DMS 273 treated with DMSO at 0.1 percent for 48 hours (cell line): ENCODE results near the gene COL4A1.

Experiments
- DNase-seq: peaks from one replicate; lab custom pipeline; 2025; lab: John Stamatoyannopoulos, UW

Gene COL4A1

GRCh38 chr13:110308656-110309359, 1.9 kb upstream of the COL4A1 start:
- DNase-seq = no peak

DNA sequence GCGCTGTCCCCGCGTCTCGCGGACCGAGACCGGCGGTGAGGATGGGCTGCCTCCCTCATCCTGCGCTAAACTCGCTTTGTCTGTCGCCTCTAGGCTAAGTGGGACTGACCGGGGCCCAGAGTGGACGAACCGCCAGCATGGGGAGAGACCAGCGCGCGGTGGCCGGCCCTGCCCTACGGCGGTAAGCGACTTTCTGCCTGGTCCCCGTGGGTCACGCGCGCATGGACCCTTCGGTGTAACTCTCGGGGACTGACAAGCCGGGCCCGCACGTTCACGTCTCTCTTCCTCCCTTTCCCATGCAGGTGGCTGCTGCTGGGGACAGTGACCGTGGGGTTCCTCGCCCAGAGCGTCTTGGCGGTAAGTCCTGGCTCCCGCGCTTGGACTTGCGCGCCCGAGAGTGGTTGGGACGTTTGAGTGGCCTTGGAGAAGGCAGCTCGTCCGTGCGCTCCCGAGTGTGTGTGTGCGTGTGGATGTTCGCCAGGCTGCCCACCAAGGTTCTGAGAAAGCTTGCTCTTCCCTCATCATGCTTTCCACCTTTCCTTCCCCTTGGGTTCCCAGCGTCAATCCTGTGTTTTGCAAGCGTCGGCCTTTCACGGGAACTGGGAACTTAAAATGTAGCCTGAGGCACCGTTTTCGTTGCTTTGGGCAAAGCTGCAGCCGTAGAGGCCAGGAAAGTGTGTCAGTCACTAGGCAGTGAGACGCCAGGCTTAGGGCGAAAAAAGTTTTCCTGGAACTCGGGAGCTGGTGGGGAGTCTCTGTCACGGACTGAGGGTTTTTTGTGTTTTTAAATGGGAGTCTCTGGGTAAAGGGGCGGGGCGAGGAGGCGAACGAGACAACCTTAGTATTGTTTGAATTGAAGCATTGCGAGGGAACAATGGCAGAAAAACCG, 1.1 kb upstream of the COL4A1 start:
- DNase-seq = no peak

DNA sequence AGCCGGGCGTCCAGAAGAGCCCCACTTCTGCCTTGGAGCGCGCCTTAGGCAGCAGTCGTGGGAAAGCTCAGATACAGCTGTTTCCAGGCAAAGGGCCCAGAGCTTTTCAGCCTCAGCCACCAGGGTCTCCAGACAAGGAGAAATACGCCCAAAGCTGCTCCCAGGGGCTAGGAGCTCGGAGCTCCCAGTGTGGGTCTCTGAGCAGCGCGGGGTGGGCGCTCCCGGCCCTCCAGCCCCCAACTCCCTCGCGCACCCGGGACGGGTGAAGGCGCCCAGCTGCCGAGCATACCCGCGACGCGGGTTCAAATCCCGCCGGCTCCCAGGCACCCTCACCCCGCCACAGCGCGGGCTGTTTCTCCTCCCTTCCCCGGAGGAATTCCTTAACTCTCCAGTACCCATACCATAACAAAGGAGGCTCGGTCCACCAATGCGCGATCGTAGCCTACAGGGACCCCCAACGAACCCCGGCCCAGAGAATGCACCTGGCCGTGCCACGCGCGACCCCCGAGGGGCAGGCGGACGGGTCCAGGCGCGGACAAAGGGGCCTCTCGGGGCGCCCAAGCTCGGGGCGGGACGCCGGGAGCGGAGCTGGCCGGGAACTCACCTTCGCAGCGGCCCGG, 507 bp downstream of the COL4A1 start:
- no peak for DNase-seq

DNA sequence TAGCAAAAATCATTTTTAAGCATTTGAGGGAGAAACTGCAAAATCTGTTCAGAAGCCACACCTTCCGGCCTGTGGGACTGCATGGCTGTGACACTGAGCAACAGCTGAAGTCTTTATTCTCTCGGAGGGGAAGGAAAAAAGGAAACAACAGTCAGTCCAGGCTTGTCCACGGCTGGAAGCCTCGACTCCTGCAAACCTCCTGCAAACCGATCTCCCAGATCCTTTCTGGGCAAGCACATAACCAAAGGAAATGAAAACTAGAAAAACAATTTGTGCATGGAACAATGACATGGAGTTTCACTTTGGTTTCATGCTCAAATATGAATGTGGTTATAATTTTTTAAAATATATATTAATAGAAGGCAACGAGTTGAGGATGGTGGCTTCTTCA, 1.0 kb downstream of the COL4A1 start:
- no peak for DNase-seq

- no peak for DNase-seq
Measured at GRCh38 chr13:110305544-110305943, 1.4 kb downstream of the COL4A1 start.

DNA sequence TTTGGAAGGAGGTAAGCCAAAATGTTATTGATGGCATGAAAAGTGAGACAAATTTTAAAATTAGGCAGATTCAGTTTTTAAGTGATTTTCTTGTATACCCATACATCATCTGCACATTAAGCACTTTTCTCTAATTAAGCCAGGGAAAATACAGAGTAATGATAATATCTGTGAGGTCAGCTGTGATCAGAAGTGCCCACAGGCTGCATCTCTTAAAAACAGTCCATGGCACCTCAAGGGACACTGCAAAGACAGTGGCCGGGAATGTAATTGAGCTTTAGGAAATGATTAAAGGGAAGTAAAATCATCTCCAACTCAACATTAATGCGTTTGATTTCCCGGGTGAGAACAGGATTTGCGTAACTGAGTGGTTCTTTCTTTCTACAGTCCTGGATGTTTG, 2.0 kb downstream of the COL4A1 start:
- DNase-seq = no peak

DNA sequence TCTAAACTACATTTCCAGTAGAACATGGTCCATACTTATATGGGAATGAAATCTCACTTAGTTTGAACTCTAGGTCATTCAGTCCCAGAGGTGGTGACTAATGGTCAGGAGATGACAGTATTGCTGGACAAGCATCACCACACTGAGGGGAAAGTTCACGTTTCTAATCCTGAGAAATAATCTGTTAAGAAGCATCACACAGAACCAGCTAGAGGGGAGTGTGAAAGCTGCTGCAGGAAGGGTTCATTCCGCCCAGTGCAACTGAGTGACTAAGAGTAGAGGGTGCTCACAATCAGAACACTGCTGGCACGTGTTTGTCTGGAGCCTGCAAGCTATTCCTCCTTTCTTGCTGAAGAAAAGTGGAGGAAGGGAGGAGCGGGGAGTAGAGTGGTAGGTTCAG, 2.7 kb downstream of the COL4A1 start:
- DNase-seq = no peak

GRCh38 chr13:110303644-110304043, 3.3 kb downstream of the COL4A1 start:
- no peak for DNase-seq

- no peak for DNase-seq
Measured at GRCh38 chr13:110302997-110303396, 4.0 kb downstream of the COL4A1 start.

DNA sequence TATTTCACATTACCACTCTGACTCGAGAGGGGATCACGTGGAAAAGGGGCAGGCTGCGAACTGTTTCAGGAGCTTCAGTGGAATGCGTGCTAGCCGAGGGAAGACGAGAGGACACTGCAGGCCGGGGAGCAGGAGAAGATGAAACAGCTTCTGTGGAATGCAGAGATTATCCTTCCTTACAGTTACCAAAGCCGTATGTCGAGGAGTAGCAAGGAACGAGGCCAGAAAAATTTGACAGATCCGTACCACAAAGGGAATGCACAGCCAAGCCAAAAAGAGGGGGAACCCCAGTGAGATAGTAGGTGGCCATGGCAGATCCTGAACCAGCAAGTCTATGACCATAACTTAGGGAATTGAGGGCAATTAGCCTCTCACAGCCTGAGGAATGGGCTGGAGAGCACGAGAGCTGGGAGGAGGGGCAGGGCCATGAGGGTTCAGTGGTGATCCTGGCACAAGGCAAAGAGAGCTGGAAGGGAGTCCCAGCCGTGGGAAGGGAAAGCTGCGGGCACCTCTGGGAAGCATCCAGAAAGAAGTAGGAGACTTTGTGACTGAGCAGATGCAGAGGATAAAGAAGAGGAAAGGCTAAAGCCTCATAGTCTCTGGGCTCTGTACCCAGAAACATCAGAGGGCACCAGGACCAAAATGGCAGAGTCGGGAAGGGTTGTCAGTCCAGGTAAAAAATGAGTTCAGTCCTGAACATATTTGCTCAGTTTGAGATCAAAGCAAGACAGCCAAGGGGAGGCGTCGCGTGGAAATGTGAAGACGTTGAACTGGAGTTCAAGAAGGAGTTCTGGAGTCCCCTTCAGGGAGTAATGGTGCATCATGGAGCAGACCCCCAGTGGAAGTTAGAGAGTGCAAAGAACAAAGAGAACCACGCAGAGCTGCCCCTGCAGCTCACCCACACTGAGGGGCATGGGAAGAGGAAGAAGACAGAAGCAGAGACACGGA, 5.1 kb downstream of the COL4A1 start:
- no peak for DNase-seq

DNA sequence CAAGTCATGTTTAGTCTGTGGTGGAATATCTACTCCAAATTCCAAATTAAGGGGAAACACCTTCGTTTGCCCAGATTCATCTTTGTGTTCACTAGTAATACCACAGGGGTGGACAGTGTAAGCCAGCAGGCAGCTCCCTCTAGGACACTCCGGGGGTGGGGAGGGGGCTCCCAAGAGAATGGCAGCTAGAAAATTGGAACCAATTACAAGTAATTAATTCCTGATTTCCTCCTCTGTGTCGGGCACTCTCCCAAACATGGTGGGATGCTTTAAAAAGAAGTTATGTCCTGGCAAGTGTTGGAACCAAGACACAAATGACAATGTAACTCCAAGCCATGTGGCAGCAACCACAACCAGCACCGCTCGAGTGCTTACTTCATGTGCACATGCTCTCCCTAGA, 5.9 kb downstream of the COL4A1 start:
- no peak for DNase-seq

GRCh38 chr13:110300090-110300815, 6.7 kb downstream of the COL4A1 start:
- DNase-seq = no peak

- DNase-seq = no peak
Measured at GRCh38 chr13:110299283-110299840, 7.6 kb downstream of the COL4A1 start.

- DNase-seq = no peak
Measured at GRCh38 chr13:110298505-110299282, 8.3 kb downstream of the COL4A1 start.

- no peak for DNase-seq
Measured at GRCh38 chr13:110297766-110298504, 9.0 kb downstream of the COL4A1 start.

DNA sequence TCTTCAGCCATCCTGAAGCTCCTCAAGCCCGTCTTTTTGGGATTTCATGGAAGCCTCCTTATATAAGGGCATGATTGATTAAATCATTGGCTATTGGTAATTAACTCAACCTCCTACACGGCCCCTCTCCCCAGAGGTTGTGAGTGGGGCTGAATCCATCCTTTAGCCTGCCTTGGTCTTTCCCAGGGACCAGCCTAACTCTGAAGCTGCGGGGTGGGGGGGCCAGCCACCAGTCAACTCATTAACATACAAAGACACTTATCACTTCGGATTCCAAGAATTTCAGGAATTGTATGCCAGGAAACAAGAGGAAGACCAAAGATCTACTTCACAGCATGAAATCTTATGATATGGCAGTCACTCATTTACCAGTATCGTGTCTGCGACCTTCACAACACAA, 9.9 kb downstream of the COL4A1 start:
- DNase-seq = no peak

- no peak for DNase-seq
Measured at GRCh38 chr13:110294622-110295021, 12.3 kb downstream of the COL4A1 start.

DNA sequence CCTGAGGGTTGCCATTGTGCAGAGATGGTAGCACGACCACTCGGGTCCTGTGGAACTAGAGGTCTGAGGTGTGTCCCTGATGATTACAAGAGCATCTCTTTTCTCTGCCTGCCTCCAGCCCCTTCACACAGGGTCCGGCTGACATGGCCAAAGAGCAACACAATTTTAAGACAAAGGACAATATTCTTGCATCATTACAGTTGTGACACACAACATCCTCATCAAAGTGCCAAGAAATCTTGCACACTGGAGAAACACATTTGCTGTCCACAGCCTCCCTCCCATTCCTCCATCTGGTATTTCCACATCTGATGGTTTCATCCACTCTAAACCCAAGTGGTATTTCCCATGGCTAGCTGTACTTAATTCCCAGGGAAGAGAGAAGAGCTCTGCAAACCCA, 12.8 kb downstream of the COL4A1 start:
- no peak for DNase-seq

DNA sequence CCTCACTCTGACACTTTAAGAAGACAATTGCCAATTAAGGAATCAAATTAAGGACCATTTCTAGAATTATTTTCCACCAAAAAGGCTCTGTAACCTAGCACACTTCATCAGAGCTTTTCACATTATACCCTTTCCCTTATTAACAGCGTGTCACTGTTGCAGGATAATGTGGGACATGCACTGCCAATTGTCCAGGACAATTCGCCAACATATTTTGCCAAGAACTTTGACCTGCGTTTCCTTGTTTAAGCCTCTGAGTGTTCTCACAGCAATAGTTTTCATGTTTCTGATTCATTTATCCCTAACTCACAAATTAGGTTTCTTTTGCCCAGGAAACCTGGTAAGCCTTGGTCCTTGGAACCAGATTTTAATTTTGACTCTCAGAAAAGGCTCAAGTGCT, 13.3 kb downstream of the COL4A1 start:
- DNase-seq = no peak
